Mesothelial cell of epicardium (in vitro differentiated cells): ENCODE data around the gene EFCAB12. TPM values are rescaled to one million over a fixed set of nuclear protein-coding genes. Genes with fewer than 3 reads are reported as not detected.

ENCODE experiments used
- DNase-seq, 2 experiments: peaks; one replicate each; pipeline ENCODE4 v3.0.0; 2021; ENCODE audit warnings: low spot score in 2 of 2; ENCODE audit not compliant: unreplicated experiment in 2 of 2
- H3K27ac Mint-ChIP-seq: 2 replicates; pipeline ENCODE4 v1.8.0; 2021; ENCODE audit warnings: mixed read lengths
- H3K27me3 Mint-ChIP-seq: 2 replicates; pipeline ENCODE4 v1.8.0; 2021; ENCODE audit warnings: low read depth, mixed read lengths
- H3K36me3 Mint-ChIP-seq: 2 replicates; pipeline ENCODE4 v1.8.0; 2021; ENCODE audit warnings: mixed read lengths
- H3K4me1 Mint-ChIP-seq: 2 replicates; pipeline ENCODE4 v1.8.0; 2021; ENCODE audit warnings: mixed read lengths
- H3K4me3 Mint-ChIP-seq: 2 replicates; pipeline ENCODE4 v1.8.0; 2021; ENCODE audit warnings: mild to moderate bottlenecking, moderate library complexity, mixed read lengths
- H3K9me3 Mint-ChIP-seq: 2 replicates; pipeline ENCODE4 v1.8.0; 2021; ENCODE audit warnings: mixed read lengths
- CTCF ChIP-seq: fragments of 200-600 bp; sonication (generic); IDR thresholded peaks from one replicate; pipeline ENCODE4 v1.5.0; 2021; ENCODE audit warnings: antibody characterized with exemption; ENCODE audit not compliant: unreplicated experiment
- total RNA-seq: library from RNA; stranded (reverse); gene quantifications from 3 replicates; pipeline ENCODE4 v1.2.1, GENCODE V29; 2021

EFCAB12 gene
- 0.74 to 1.1 TPM (median 0.80 TPM) in 3 replicates for total RNA-seq

- H3K4me3 Mint-ChIP-seq: peak within 1 kb of the TSS; percentile 80
- DNase-seq: peak; percentile 92 to 96
- H3K27me3 Mint-ChIP-seq: peaks cover 14% of the 10 kb centered on the region
- no peaks in the 10 kb centered on the region for H3K9me3 Mint-ChIP-seq
- peaks cover 6% of the 10 kb centered on the region for H3K36me3 Mint-ChIP-seq
- no peak for TF ChIP-seq CTCF
- peaks cover 12% of the 10 kb centered on the region for H3K4me1 Mint-ChIP-seq
- peak within 1 kb of the TSS; percentile 47 for H3K27ac Mint-ChIP-seq
Measured at GRCh38 chr3:129428376-129429079, at the start of gene EFCAB12. TSS of gene EFCAB12 (minus strand) at chr3:129428636. CDS start at chr3:129428488, 148 bp downstream.

- DNase-seq: no peak
Measured at GRCh38 chr3:129476586-129476985, 48.1 kb upstream of the EFCAB12 start.

GRCh38 chr3:129475863-129476262 is 47.4 kb upstream of the EFCAB12 start:
- peaks cover 7% of the 10 kb centered on the region for H3K4me1 Mint-ChIP-seq
- no peak for DNase-seq
- no peak for TF ChIP-seq CTCF

More at GRCh38 chr3:129476586-129476985, 48.1 kb upstream of the EFCAB12 start:
- Mint-ChIP-seq H3K27me3 (no peaks in the 10 kb centered on the region), H3K9me3 (no peaks in the 10 kb centered on the region), H3K4me3 (no peak overlapping the region), H3K27ac (no peak overlapping the region), H3K4me1 (peaks cover 14% of the 10 kb centered on the region), H3K36me3 (peaks cover 34% of the 10 kb centered on the region)
- no peak for TF ChIP-seq CTCF

GRCh38 chr3:129474984-129475804 is 46.8 kb upstream of the EFCAB12 start:
- peaks cover 38% of the 10 kb centered on the region for H3K36me3 Mint-ChIP-seq
- no peak overlapping the region for H3K27ac Mint-ChIP-seq
- H3K9me3 Mint-ChIP-seq: no peaks in the 10 kb centered on the region
- no peak for DNase-seq
- H3K4me3 Mint-ChIP-seq: no peak overlapping the region
- no peaks in the 10 kb centered on the region for H3K27me3 Mint-ChIP-seq
- TF ChIP-seq CTCF: no peak
- H3K4me1 Mint-ChIP-seq: peaks cover 1% of the 10 kb centered on the region

More at GRCh38 chr3:129475863-129476262, 47.4 kb upstream of the EFCAB12 start:
- Mint-ChIP-seq H3K27me3 (no peaks in the 10 kb centered on the region), H3K27ac (no peak overlapping the region), H3K36me3 (peaks cover 35% of the 10 kb centered on the region), H3K9me3 (no peaks in the 10 kb centered on the region), H3K4me3 (no peak overlapping the region)

GRCh38 chr3:129473769-129474152 is 45.3 kb upstream of the EFCAB12 start:
- no peaks in the 10 kb centered on the region for H3K27me3 Mint-ChIP-seq
- no peak for TF ChIP-seq CTCF
- H3K9me3 Mint-ChIP-seq: no peaks in the 10 kb centered on the region
- no peak for DNase-seq
- no peak overlapping the region for H3K4me3 Mint-ChIP-seq
- no peak overlapping the region for H3K27ac Mint-ChIP-seq
- H3K36me3 Mint-ChIP-seq: peaks cover 34% of the 10 kb centered on the region
- H3K4me1 Mint-ChIP-seq: no peaks in the 10 kb centered on the region
